A673 (cell line): ENCODE measurements around the gene MKNK2. TPM values are rescaled to one million over a fixed set of nuclear protein-coding genes. Genes with fewer than 3 reads are reported as not detected.

Experiments
- BruUV-seq: library from RNA; stranded (reverse); fragments of 400-500 nt; replicated peaks from 2 replicates; lab custom pipeline; 2021; lab: Mats Ljungman, UMichigan
- CTCF ChIA-PET: fragments of 300-600 bp; sonication (Branson Sonifier 250); formaldehyde crosslinking; loops from one replicate; lab custom pipeline; 2022; ENCODE audit warnings: antibody characterized with exemption; lab: Charles Lee
- POLR2A ChIA-PET: fragments of 300-600 bp; sonication (Branson Sonifier 250); formaldehyde crosslinking; loops from one replicate; lab custom pipeline; 2022; ENCODE audit warnings: antibody characterized with exemption; ENCODE audit not compliant: low non-redundant PET; lab: Charles Lee
- DNase-seq: peaks from one replicate; pipeline ENCODE4 v3.0.0-alpha.2; 2015; ENCODE audit warnings: low spot score
- H3K27ac ChIP-seq: fragments of 200-600 bp; sonication (generic); 2 replicates; pipeline ENCODE4 v1.5.1; 2016; ENCODE audit warnings: mixed run types, low read depth, mild to moderate bottlenecking, mixed read lengths, antibody characterized with exemption, low read length; ENCODE audit not compliant: poor library complexity, severe bottlenecking
- H3K27me3 ChIP-seq: fragments of 200-600 bp; sonication (generic); replicated peaks from 2 replicates; pipeline ENCODE4 v1.6.1; 2017; ENCODE audit warnings: mixed run types, low read depth, mild to moderate bottlenecking, mixed read lengths, antibody characterized with exemption, low read length; ENCODE audit not compliant: insufficient read depth, poor library complexity
- H3K36me3 ChIP-seq: fragments of 200-600 bp; sonication (generic); 2 replicates; pipeline ENCODE4 v1.6.1; 2016; ENCODE audit warnings: mixed run types, mild to moderate bottlenecking, mixed read lengths, antibody characterized with exemption, low read length; ENCODE audit not compliant: insufficient read depth, poor library complexity, severe bottlenecking
- H3K4me1 ChIP-seq: fragments of 200-600 bp; sonication (generic); 2 replicates; pipeline ENCODE4 v1.6.1; 2017; ENCODE audit warnings: mixed run types, mild to moderate bottlenecking, mixed read lengths, antibody characterized with exemption, low read length; ENCODE audit not compliant: insufficient read depth, poor library complexity, severe bottlenecking
- H3K4me3 ChIP-seq: fragments of 200-600 bp; sonication (generic); 2 replicates; pipeline ENCODE4 v1.5.1; 2016; ENCODE audit warnings: low read depth, mixed run types, mild to moderate bottlenecking, mixed read lengths, low read length; ENCODE audit not compliant: poor library complexity, severe bottlenecking
- H3K9me3 ChIP-seq: fragments of 200-600 bp; sonication (generic); 2 replicates; pipeline ENCODE4 v1.6.1; 2016; ENCODE audit warnings: mixed run types, low read depth, mild to moderate bottlenecking, mixed read lengths, antibody characterized with exemption, low read length; ENCODE audit not compliant: poor library complexity, severe bottlenecking
- CTCF ChIP-seq: fragments of 300-800, 200-600 bp; sonication (generic); conservative IDR thresholded peaks from 2 replicates; pipeline ENCODE4 v1.5.1; 2017; ENCODE audit warnings: low read depth, mild to moderate bottlenecking, antibody characterized with exemption, low read length, moderate library complexity, mixed read lengths
- EZH2 ChIP-seq: fragments of 200-600 bp; sonication (generic); IDR thresholded peaks from 2 replicates; pipeline ENCODE4 v1.6.1; 2017; ENCODE audit warnings: borderline replicate concordance, low read depth, mild to moderate bottlenecking, mixed read lengths, antibody characterized with exemption, low read length; ENCODE audit not compliant: poor library complexity, severe bottlenecking
- intact Hi-C: fragments of 100-400 bp; cut with micrococcal nuclease; formaldehyde crosslinking; loops from one replicate; pipeline ENCODE4 v1.10.0; 2022; ENCODE audit not compliant: unreplicated experiment
- total RNA-seq: library from RNA; stranded (reverse); gene quantifications from 2 replicates; pipeline ENCODE4 v1.2.3, GENCODE V29; 2021

MKNK2 gene
- total RNA-seq, 1 experiment from 2014 or later = 106 TPM

- TF ChIP-seq EZH2 (no peak), CTCF (no peak)
- H3K27ac ChIP-seq = peak overlapping the region; percentile 96
- no peaks in the 10 kb centered on the region for H3K27me3 ChIP-seq
- ChIA-PET POLR2A (interaction anchor here (0.6 to 1.4 kb wide), 4 partner anchors 10 to 113 kb away, joined by 3 to 5 read pairs (median 3); no protein-coding TSS in a partner anchor), CTCF (no interaction called here)
- peak overlapping the region; percentile 52 for H3K4me3 ChIP-seq
- DNase-seq = peak; percentile 98
- H3K4me1 ChIP-seq = peaks cover 26% of the 10 kb centered on the region
- no peaks in the 10 kb centered on the region for H3K9me3 ChIP-seq
- intact Hi-C loops = no loop called here
- BruUV-seq = no TSS peak
- H3K36me3 ChIP-seq = peaks cover 45% of the 10 kb centered on the region
These were observed 9.2 kb downstream of the MKNK2 start for GRCh38 chr19:2041683-2042484.

DNA sequence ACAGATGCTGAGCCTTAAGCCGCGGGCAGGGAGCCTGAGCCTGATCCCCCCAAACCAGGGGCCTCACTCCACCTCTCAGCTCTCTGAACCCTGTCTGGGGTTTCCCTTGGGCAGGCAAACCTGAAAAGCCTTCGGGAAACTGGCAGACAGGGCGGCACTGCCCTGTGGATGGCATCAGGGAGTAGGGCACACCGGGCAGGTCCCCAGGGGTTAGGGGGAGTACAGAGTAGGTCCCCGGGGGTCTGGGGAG lies 9.7 kb downstream of the MKNK2 start:
- TF ChIP-seq EZH2 = no peak
- TF ChIP-seq CTCF = no peak
- Histone ChIP-seq H3K4me3 (peak overlapping the region; percentile 52), H3K27ac (peak overlapping the region; percentile 96), H3K27me3 (no peaks in the 10 kb centered on the region), H3K36me3 (peaks cover 45% of the 10 kb centered on the region), H3K9me3 (no peaks in the 10 kb centered on the region), H3K4me1 (peaks cover 26% of the 10 kb centered on the region)
- POLR2A ChIA-PET = interaction anchor here (1.4 kb wide), 1 partner anchor 9 kb away, joined by 5 read pairs; no protein-coding TSS in a partner anchor
- intact Hi-C loops = no loop called here
- CTCF ChIA-PET = no interaction called here
- no peak for DNase-seq
- no TSS peak for BruUV-seq

- ChIA-PET POLR2A (interaction anchor here (1.4 kb wide), 1 partner anchor 9 kb away, joined by 5 read pairs; no protein-coding TSS in a partner anchor), CTCF (no interaction called here)
- no peak for DNase-seq
- peaks cover 44% of the 10 kb centered on the region for H3K36me3 ChIP-seq
- TF ChIP-seq CTCF = no peak
- no peak for TF ChIP-seq EZH2
- no peaks in the 10 kb centered on the region for H3K27me3 ChIP-seq
- no TSS peak for BruUV-seq
- H3K4me1 ChIP-seq = peaks cover 26% of the 10 kb centered on the region
- intact Hi-C loops = no loop called here
- H3K4me3 ChIP-seq = peak overlapping the region; percentile 52
- H3K27ac ChIP-seq = peak overlapping the region; percentile 96
- H3K9me3 ChIP-seq = no peaks in the 10 kb centered on the region
These were observed 10.2 kb downstream of the MKNK2 start for GRCh38 chr19:2040647-2041432.
